ENCODE measurements around the gene INAVA. TPM values are rescaled to one million over a fixed set of nuclear protein-coding genes. Genes with fewer than 3 reads are reported as not detected.

Gene INAVA
- total RNA-seq, 1 experiment from 2014 or later = 41.2 TPM

DNA sequence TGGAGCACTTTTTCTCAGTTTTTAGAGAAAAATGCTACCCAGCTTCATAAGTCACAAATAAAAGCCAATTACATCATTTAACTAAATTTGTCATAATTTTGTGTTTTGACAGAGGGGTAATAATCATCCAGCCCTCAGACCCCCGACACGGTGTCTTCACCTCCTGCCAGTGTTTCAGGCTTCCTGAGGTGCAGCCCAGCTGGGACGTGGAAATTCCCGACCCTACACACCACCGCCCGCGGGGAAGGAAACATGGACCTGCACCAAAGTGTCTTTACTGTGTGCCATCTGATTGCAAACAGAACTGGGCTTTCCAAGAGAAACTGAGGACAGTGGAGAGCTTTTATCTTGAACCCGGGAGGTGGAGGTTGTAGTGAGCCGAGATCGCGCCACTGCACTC lies 7.7 kb upstream of the INAVA start:
- Mint-ChIP-seq H3K4me1 (peaks cover 44% of the 10 kb centered on the region), H3K27ac (no peak overlapping the region), H3K27me3 (ENCODE audit: low read depth) (peaks cover 3% of the 10 kb centered on the region; the same call in 1 of the 2 replicates), H3K36me3 (no peaks in the 10 kb centered on the region), H3K4me3 (no peak overlapping the region), H3K9me3 (no peaks in the 10 kb centered on the region)
- no peak for DNase-seq (ENCODE audit: low spot score)
- TF ChIP-seq ZNF263 (CRISPR knock-in tag; IDR thresholded peaks at IDR 0.05; ENCODE audit: low read depth) (no peak), ESRRA (CRISPR knock-in tag; IDR thresholded peaks at IDR 0.05; ENCODE audit: borderline replicate concordance) (no peak), ELF4 (CRISPR knock-in tag; IDR thresholded peaks at IDR 0.05; ENCODE audit: low read depth) (no peak)
- POLR2A ChIA-PET = interaction anchor here (0.7 kb wide), 1 partner anchor 328 kb away, joined by 9 read pairs; no protein-coding TSS in a partner anchor
- no peak for ATAC-seq
- CTCF ChIA-PET = no interaction called here

GRCh38 chr1:200887772-200888348 lies 6.8 kb upstream of the INAVA start:
- H3K27ac Mint-ChIP-seq = no peak overlapping the region
- H3K4me1 Mint-ChIP-seq = peaks cover 51% of the 10 kb centered on the region
- CTCF ChIA-PET = interaction anchor here (0.5 to 2.2 kb wide), 15 partner anchors 8 to 351 kb away, joined by 3 to 13 read pairs (median 4); partner anchors contain the start of gene GPR25
- DNase-seq (ENCODE audit: low spot score) (no peak), ATAC-seq (no peak)
- no peak overlapping the region for H3K4me3 Mint-ChIP-seq
- TF ChIP-seq RORB (CRISPR knock-in tag; IDR thresholded peaks at IDR 0.05) = no peak
- TF ChIP-seq CREB1 (CRISPR knock-in tag; IDR thresholded peaks at IDR 0.05) = no peak
- no peak for TF ChIP-seq ZNF232 (CRISPR knock-in tag; IDR thresholded peaks at IDR 0.05)
- no peak for TF ChIP-seq CBFB (CRISPR knock-in tag; IDR thresholded peaks at IDR 0.05; ENCODE audit: low read depth)
- TF ChIP-seq ZBTB43 (CRISPR knock-in tag; IDR thresholded peaks at IDR 0.05) = no peak
- TF ChIP-seq, protein P1, sequence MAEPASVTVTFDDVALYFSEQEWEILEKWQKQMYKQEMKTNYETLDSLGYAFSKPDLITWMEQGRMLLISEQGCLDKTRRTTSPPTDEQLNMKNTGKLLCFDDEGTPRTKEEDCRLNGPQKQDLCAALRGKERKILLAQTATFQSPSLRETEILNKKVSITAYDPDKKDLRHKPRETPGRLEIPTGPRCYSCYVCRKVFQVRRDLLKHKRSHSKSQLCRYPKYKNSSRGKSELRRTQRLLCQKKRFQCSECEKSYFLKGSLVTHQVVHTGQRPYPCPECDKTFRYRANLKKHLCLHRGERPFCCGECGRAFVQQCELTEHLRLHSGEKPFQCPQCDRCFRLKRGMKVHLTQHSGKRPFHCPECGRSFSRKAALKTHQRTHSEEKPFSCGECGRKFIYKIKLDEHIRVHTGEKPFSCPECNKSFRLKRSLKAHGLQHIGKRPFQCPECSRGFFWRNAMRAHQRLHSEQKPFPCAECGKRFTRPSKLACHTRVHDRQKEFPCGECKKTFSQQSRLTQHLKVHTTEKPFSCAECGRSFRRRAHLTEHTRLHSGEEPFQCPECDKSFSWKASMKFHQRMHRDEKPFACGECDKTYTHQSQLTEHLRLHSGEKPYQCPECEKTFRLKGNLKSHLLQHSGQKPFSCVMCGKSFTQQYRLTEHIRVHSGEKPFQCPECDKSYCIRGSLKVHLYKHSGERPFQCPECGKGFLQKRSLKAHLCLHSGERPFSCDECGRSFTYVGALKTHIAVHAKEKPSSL (CRISPR knock-in tag; conservative IDR thresholded peaks at IDR 0.05) = no peak
- TF ChIP-seq, protein P2, sequence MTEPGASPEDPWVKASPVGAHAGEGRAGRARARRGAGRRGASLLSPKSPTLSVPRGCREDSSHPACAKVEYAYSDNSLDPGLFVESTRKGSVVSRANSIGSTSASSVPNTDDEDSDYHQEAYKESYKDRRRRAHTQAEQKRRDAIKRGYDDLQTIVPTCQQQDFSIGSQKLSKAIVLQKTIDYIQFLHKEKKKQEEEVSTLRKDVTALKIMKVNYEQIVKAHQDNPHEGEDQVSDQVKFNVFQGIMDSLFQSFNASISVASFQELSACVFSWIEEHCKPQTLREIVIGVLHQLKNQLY (CRISPR knock-in tag; IDR thresholded peaks at IDR 0.05) = no peak
- TF ChIP-seq, protein P3, sequence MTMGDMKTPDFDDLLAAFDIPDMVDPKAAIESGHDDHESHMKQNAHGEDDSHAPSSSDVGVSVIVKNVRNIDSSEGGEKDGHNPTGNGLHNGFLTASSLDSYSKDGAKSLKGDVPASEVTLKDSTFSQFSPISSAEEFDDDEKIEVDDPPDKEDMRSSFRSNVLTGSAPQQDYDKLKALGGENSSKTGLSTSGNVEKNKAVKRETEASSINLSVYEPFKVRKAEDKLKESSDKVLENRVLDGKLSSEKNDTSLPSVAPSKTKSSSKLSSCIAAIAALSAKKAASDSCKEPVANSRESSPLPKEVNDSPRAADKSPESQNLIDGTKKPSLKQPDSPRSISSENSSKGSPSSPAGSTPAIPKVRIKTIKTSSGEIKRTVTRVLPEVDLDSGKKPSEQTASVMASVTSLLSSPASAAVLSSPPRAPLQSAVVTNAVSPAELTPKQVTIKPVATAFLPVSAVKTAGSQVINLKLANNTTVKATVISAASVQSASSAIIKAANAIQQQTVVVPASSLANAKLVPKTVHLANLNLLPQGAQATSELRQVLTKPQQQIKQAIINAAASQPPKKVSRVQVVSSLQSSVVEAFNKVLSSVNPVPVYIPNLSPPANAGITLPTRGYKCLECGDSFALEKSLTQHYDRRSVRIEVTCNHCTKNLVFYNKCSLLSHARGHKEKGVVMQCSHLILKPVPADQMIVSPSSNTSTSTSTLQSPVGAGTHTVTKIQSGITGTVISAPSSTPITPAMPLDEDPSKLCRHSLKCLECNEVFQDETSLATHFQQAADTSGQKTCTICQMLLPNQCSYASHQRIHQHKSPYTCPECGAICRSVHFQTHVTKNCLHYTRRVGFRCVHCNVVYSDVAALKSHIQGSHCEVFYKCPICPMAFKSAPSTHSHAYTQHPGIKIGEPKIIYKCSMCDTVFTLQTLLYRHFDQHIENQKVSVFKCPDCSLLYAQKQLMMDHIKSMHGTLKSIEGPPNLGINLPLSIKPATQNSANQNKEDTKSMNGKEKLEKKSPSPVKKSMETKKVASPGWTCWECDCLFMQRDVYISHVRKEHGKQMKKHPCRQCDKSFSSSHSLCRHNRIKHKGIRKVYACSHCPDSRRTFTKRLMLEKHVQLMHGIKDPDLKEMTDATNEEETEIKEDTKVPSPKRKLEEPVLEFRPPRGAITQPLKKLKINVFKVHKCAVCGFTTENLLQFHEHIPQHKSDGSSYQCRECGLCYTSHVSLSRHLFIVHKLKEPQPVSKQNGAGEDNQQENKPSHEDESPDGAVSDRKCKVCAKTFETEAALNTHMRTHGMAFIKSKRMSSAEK (CRISPR knock-in tag; IDR thresholded peaks at IDR 0.05; ENCODE audit: borderline replicate concordance) = no peak
- no peak for TF ChIP-seq ZNF396 (CRISPR knock-in tag; IDR thresholded peaks at IDR 0.05; ENCODE audit: borderline replicate concordance)
- TF ChIP-seq, protein P4, sequence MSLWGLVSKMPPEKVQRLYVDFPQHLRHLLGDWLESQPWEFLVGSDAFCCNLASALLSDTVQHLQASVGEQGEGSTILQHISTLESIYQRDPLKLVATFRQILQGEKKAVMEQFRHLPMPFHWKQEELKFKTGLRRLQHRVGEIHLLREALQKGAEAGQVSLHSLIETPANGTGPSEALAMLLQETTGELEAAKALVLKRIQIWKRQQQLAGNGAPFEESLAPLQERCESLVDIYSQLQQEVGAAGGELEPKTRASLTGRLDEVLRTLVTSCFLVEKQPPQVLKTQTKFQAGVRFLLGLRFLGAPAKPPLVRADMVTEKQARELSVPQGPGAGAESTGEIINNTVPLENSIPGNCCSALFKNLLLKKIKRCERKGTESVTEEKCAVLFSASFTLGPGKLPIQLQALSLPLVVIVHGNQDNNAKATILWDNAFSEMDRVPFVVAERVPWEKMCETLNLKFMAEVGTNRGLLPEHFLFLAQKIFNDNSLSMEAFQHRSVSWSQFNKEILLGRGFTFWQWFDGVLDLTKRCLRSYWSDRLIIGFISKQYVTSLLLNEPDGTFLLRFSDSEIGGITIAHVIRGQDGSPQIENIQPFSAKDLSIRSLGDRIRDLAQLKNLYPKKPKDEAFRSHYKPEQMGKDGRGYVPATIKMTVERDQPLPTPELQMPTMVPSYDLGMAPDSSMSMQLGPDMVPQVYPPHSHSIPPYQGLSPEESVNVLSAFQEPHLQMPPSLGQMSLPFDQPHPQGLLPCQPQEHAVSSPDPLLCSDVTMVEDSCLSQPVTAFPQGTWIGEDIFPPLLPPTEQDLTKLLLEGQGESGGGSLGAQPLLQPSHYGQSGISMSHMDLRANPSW (CRISPR knock-in tag; conservative IDR thresholded peaks at IDR 0.05; ENCODE audit: low read depth) = no peak
- no peak for TF ChIP-seq NR3C1 (CRISPR knock-in tag; conservative IDR thresholded peaks at IDR 0.05; ENCODE audit: low read depth)
- TF ChIP-seq, protein P5, sequence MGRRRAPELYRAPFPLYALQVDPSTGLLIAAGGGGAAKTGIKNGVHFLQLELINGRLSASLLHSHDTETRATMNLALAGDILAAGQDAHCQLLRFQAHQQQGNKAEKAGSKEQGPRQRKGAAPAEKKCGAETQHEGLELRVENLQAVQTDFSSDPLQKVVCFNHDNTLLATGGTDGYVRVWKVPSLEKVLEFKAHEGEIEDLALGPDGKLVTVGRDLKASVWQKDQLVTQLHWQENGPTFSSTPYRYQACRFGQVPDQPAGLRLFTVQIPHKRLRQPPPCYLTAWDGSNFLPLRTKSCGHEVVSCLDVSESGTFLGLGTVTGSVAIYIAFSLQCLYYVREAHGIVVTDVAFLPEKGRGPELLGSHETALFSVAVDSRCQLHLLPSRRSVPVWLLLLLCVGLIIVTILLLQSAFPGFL (CRISPR knock-in tag; IDR thresholded peaks at IDR 0.05; ENCODE audit: borderline replicate concordance) = no peak
- no peak for TF ChIP-seq ZNF671 (CRISPR knock-in tag; IDR thresholded peaks at IDR 0.05)
- no peak for TF ChIP-seq ESRRA (CRISPR knock-in tag; IDR thresholded peaks at IDR 0.05; ENCODE audit: borderline replicate concordance)
- TF ChIP-seq GTF2I (CRISPR knock-in tag; conservative IDR thresholded peaks at IDR 0.05) = no peak
- no peak for TF ChIP-seq SOX15 (CRISPR knock-in tag; IDR thresholded peaks at IDR 0.05)
- no peak for TF ChIP-seq NFE2L1 (CRISPR knock-in tag; IDR thresholded peaks at IDR 0.05)
- no peaks in the 10 kb centered on the region for H3K9me3 Mint-ChIP-seq
- POLR2A ChIA-PET = interaction anchor here (0.5 to 0.9 kb wide), 4 partner anchors 12 to 581 kb away, joined by 3 to 5 read pairs (median 3); partner anchors contain the start of gene PHLDA3
- no peaks in the 10 kb centered on the region for H3K36me3 Mint-ChIP-seq
- H3K27me3 Mint-ChIP-seq (ENCODE audit: low read depth) = peaks cover 3% of the 10 kb centered on the region; the same call in 1 of the 2 replicates

All from WTC11 (cell line).